Measurements from ENCODE around the gene BRINP3. TPM values are rescaled to one million over a fixed set of nuclear protein-coding genes. Genes with fewer than 3 reads are reported as not detected.

The BRINP3 gene
- total RNA-seq, 4 donors from 2014 or later = 2.4 TPM; not detected in 3

DNA sequence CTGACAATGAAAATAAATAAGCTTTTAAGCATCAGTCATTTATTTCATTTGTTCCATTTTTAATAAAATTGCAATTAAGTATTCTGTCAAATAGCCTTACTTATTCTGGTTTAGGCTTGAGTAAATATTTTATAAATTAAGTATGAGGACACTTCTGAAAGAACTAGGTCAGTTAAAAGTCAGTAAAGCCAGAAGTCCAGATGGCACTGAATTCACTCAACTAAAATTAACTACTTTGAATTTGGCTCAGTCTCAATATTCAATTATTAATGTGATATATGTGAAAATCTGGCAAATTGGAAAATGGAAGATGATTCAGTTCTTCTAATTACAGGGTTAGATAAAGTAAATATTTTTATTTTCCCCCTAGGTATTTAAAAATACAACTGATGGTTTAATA lies 174.2 kb downstream of the BRINP3 start:
- TF ChIP-seq, protein P1, sequence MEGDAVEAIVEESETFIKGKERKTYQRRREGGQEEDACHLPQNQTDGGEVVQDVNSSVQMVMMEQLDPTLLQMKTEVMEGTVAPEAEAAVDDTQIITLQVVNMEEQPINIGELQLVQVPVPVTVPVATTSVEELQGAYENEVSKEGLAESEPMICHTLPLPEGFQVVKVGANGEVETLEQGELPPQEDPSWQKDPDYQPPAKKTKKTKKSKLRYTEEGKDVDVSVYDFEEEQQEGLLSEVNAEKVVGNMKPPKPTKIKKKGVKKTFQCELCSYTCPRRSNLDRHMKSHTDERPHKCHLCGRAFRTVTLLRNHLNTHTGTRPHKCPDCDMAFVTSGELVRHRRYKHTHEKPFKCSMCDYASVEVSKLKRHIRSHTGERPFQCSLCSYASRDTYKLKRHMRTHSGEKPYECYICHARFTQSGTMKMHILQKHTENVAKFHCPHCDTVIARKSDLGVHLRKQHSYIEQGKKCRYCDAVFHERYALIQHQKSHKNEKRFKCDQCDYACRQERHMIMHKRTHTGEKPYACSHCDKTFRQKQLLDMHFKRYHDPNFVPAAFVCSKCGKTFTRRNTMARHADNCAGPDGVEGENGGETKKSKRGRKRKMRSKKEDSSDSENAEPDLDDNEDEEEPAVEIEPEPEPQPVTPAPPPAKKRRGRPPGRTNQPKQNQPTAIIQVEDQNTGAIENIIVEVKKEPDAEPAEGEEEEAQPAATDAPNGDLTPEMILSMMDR (IDR thresholded peaks at IDR 0.05; ENCODE audit: low read depth) = no peak

DNA sequence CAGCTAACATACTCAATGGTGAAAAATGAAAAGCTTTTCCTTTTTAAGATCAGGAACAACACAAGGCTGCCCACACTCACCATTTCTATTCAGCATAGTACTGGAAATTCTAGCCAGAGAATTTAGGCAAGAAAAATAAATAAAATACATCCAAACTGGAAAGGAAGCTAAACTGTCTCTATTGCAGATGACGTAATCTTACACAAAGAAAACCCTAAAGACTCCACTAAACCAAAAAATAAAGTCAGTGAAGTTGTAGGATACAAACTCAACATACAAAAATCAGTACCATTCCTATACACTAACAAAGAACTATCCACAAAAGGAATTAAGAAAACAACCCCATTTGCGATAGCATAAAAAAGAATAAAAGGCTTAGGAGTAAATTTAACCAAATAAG lies 181.2 kb downstream of the BRINP3 start:
- TF ChIP-seq, protein P1 (IDR thresholded peaks at IDR 0.05; ENCODE audit: low read depth) = no peak

DNA sequence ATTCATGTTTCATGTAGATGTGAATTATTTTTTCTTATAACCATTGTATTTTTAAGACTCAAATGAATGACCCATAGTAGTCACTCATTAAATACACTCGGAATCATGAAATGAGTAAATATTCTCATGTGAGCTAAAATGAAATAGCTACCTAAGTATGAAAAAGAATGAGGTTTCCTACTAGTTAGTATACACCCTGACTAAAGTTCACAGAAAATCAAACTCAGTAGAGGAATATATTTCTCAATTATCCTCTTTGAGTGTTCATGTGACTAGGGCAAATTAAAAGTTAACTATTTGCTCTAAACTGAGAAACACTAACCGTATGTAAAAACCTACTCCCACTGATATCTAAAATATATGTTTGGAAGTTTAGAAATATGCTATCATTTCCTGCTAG lies 187.8 kb downstream of the BRINP3 start:
- TF ChIP-seq, protein P1 (IDR thresholded peaks at IDR 0.05; ENCODE audit: low read depth) = no peak

DNA sequence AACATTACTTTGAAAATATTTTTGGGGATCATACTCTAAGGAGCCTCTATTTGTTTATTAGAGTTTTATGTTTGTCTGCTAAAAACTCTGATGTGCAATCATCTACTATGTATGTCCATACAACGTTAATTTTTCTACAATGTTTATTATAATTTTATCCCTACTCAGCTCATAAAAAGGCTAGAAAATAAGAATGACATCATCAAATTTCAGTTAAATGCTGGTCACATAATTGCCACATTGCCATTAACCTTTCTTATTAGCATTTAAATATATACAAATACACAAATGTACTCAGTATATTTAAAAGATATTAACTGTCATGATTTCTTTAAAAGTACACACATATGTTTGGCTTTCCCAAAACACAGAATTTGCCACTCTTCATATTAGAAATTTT lies 191.6 kb downstream of the BRINP3 start:
- TF ChIP-seq, protein P1 (IDR thresholded peaks at IDR 0.05; ENCODE audit: low read depth) = no peak

DNA sequence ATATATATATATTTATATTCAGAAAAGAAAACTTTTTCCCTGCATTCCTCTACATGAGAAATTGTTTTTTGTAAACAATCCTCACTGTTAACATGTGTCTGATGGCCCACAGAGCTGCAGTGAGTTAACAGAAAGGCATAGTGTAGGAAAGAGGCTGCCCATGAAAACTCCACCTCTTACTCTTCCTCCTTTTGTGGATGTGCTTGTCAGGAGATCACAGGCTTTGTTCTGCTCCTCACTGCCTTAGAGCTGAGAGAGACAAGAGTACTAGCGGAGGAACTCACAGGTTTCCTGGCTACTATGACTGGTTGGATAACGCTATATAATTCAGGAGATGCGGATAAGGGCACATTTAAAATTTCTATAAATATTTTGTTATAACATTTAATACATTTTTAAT lies 200.6 kb downstream of the BRINP3 start:
- TF ChIP-seq, protein P1 (IDR thresholded peaks at IDR 0.05; ENCODE audit: low read depth) = no peak

DNA sequence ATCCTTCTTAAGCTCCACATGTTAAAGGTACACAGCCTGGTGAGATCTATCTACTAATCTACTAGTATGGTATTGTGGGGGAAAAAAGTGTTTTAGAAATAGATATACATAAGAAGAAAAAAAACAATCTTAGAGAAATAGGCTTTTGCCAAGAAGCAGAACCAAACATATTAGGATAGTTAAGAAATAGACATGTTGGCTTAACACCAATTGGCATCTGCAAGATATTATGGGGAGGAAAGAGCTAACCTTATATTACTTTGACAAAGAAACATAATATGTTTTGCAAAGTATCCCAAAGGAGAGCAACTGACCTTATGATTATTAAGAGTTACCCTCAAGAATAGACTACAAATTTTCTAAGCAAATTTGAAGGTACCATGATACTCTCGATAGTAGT lies 202.9 kb downstream of the BRINP3 start:
- TF ChIP-seq, protein P1 (IDR thresholded peaks at IDR 0.05; ENCODE audit: low read depth) = no peak

DNA sequence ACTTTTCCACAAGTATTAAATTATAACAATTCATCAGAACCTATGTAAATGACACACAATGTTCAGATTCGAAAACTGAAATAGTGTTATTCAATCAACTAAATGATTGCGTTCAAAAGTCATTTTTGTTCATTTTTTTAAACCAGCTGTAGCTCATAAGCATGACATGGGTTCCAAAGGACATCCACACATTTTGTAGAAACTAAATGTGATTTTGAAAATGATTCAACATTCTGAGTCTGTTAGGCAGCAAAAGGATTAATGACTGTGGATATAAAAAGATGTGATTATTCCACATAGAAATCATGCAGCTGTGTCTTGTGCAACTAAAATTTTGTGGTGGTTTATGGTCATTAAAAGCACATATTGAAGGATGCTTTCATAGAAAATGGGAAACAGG lies 204.5 kb downstream of the BRINP3 start:
- TF ChIP-seq, protein P1 (IDR thresholded peaks at IDR 0.05; ENCODE audit: low read depth) = no peak
